Heart left ventricle (tissue), 16 donors: ENCODE results near the gene BCL2. TPM values are rescaled to one million over a fixed set of nuclear protein-coding genes. Genes with fewer than 3 reads are reported as not detected.

Source experiments
- ATAC-seq, 4 donors: fragments of 200-7000 bp; cut with Tn5 transposase; one replicate each; pipeline ENCODE4 v1.9.1; 2020 to 2022; ENCODE audit warnings: moderate library complexity in 4 of 4, mild to moderate bottlenecking in 3 of 4, moderate number of reproducible peaks in 1 of 4
- DNase-seq, 5 donors: peaks; one replicate each; pipeline ENCODE4 v3.0.0-alpha.2; 2020
- H3K27ac ChIP-seq, 12 donors: fragments of 200-600 bp; sonication (generic) in 4 of 12; one replicate each; pipeline versions ENCODE4 v1.5.0 to v1.8.0; 2016 to 2022; ENCODE audit warnings: mild to moderate bottlenecking in 2 of 12
- H3K27me3 ChIP-seq, 9 donors: fragments of 200-600 bp; sonication (generic) in 2 of 9; one replicate each; pipeline versions ENCODE4 v1.5.1 to v1.8.0; 2016 to 2022; ENCODE audit warnings: mild to moderate bottlenecking in 3 of 9
- H3K36me3 ChIP-seq, 9 donors: fragments of 200-600 bp; sonication (generic) in 2 of 9; one replicate each; pipeline versions ENCODE4 v1.5.0 to v1.8.0; 2018 to 2022; ENCODE audit warnings: mild to moderate bottlenecking in 2 of 9
- H3K4me1 ChIP-seq, 12 donors: fragments of 200-600 bp; sonication (generic) in 4 of 12; one replicate each; pipeline versions ENCODE4 v1.5.0 to v1.8.0; 2016 to 2022; ENCODE audit warnings: mild to moderate bottlenecking in 3 of 12
- H3K4me3 ChIP-seq, 12 donors: fragments of 200-600 bp; sonication (generic) in 4 of 12; one replicate each; pipeline versions ENCODE4 v1.5.0 to v1.8.0; 2017 to 2022; ENCODE audit warnings: mild to moderate bottlenecking in 9 of 12, moderate library complexity in 4 of 12
- H3K9me3 ChIP-seq, 12 donors: fragments of 200-600 bp; sonication (generic) in 4 of 12; one replicate each; pipeline versions ENCODE4 v1.5.0 to v1.8.0; 2016 to 2022; ENCODE audit warnings: mild to moderate bottlenecking in 1 of 12
- CTCF ChIP-seq, 12 donors: fragments of 200-600 bp; sonication (generic) in 4 of 12; IDR thresholded peaks; one replicate each; pipeline versions ENCODE4 v1.5.0 to v1.8.0; 2018 to 2022; ENCODE audit warnings: antibody characterized with exemption in 12 of 12, mild to moderate bottlenecking in 5 of 12
- POLR2A ChIP-seq, 2 donors: fragments of 450-650 bp; IDR thresholded peaks; one replicate each; pipeline ENCODE4 v1.6.1; 2017; ENCODE audit warnings: antibody characterized with exemption in 2 of 2, mild to moderate bottlenecking in 2 of 2, moderate library complexity in 2 of 2
- WGBS, 4 donors: extraction: QIAGEN DNeasy Blood & Tissue Kit in 2 of 4; methylation state at CpG; one replicate each; pipeline versions ENCODE4 v1.1.5 to v1.1.7; 2013 to 2018; 5-methylcytosine and 5-hydroxymethylcytosine counted together
- intact Hi-C, 10 donors: fragments of 100-400 bp; cut with DNase I; formaldehyde crosslinking; loops; one replicate each; pipeline versions ENCODE4 v1.11.1 to v1.14.2; 2022
- polyA plus RNA-seq, 2 donors: library from polyadenylated mRNA; stranded (reverse); fragments of 200-250 nt; gene quantifications; one replicate each; pipeline ENCODE4 v1.2.3, GENCODE V29; 2013
- total RNA-seq, 9 donors: library from RNA; depleted of rRNA in 2 of 9; stranded (reverse); fragments of >200 nt in 2 of 9; fragmentation: NEBNext Ultra II Directional in 3 of 9; extraction: Animal tissue kit (Norgen Biotek cat#: 25700) in 3 of 9; gene quantifications; one replicate each; pipeline versions ENCODE4 v1.1.0 to v1.2.4, GENCODE V29; 2016 to 2023
- donor health status: ischemic (EF 13 %, LVEDD 7.1; RV severe dilation, severe dysfunction).
- donor health status: healthy with polysubstance abuse.
- donor health status: DM: no; HTN: yes; CAD: no.
- donor health status: DM: no; HTN: no; CAD: no.
- donor health status: ischemic (EF 25% LVEDD 6.9; RV normal size, moderate dysfunction).
- donor health status: ischemic (EF 25% LVEDD 5.7; RV mildly dilated, moderate dysfunction).
- donor health status: healthy.
- donor health status: DM: yes; HTN: yes; CAD: no.
- donor health status: ischemic (EF 35%, LVEDD 5.7; RV mildly dilated, moderate dysfunction).
- donor health status: nonischemic (EF 11% LVEDD 7.7; RV severe dilation, severe dysfunction).
- donor health status: DM: yes; HTN: yes; CAD: no.
- donor health status: PGD.
- donor health status: ischemic (EF 29% LVEDD 5.4; RV normal size, mild dysfunction).
- donor health status: nonischemic (EF 23%, LVEDD 6.1; RV moderate dilation, normal function).

BCL2 gene
- total and polyA plus RNA-seq, 11 donors, result 2.9 to 24.2 (median 8.9) TPM

GRCh38 chr18:63155169-63155852 is 164.3 kb downstream of the BCL2 start:
- H3K27ac ChIP-seq, result peak overlapping the region in 2 of 12 donors; percentile 26 to 72
- no peaks in the 10 kb centered on the region for H3K9me3 ChIP-seq
- H3K4me3 ChIP-seq, result peak overlapping the region in 9 of 12 donors; percentile 16 to 47 (median 40)
- H3K4me1 ChIP-seq, result peaks cover 0 to 49% (median 6%) of the 10 kb centered on the region in 12 donors
- DNase-seq, result peak; percentile 58 to 74 (median 71)
- intact Hi-C loops, result loop anchor here in 6 of 10 donors (2.0 to 10.0 kb wide), 5 partner anchors 23 to 159 kb away; partner anchors contain the start of gene BCL2 (in 1 of the 6)
- peak; percentile 64 to 91 (median 85) for ATAC-seq
- whole genome bisulfite sequencing, 4 donors, result 42 to 49% (median 44%) methylated on average over 23 of the region's 23 CpGs
- no peak for TF ChIP-seq POLR2A (IDR thresholded peaks at IDR 0.05)
- TF ChIP-seq CTCF (IDR thresholded peaks at IDR 0.05), result peak; percentile 64 to 86 (median 74)
- no peaks in the 10 kb centered on the region for H3K27me3 ChIP-seq
- H3K36me3 ChIP-seq, result no peaks in the 10 kb centered on the region

- Histone ChIP-seq H3K4me3 (peak overlapping the region in 2 of 12 donors; percentile 45 to 46), H3K27ac (peak overlapping the region in 1 of 12 donors; percentile 72), H3K27me3 (no peaks in the 10 kb centered on the region), H3K9me3 (no peaks in the 10 kb centered on the region), H3K4me1 (peaks cover 0 to 41% (median 5%) of the 10 kb centered on the region in 12 donors), H3K36me3 (no peaks in the 10 kb centered on the region)
- 85 to 91% (median 90%) methylated on average over 10 of the region's 10 CpGs for WGBS, 4 donors
- no peak for ATAC-seq
- intact Hi-C loops, result loop anchor here in 6 of 10 donors (2.0 to 10.0 kb wide), 5 partner anchors 22 to 160 kb away; partner anchors contain the start of gene BCL2 (in 1 of the 6)
- no peak for DNase-seq
- TF ChIP-seq POLR2A (IDR thresholded peaks at IDR 0.05) (no peak), CTCF (IDR thresholded peaks at IDR 0.05) (no peak)
These were observed 165.0 kb downstream of the BCL2 start for GRCh38 chr18:63154350-63155152.

GRCh38 chr18:63152791-63153190 is 166.8 kb downstream of the BCL2 start:
- ATAC-seq, result no peak
- no peak overlapping the region for H3K4me3 ChIP-seq
- intact Hi-C loops, result loop anchor here in 3 of 10 donors (10.0 kb wide), 2 partner anchors 128 to 162 kb away; partner anchors contain the start of gene BCL2 (in 1 of the 3)
- no peak for DNase-seq
- no peaks in the 10 kb centered on the region for H3K9me3 ChIP-seq
- TF ChIP-seq CTCF (IDR thresholded peaks at IDR 0.05) (no peak), POLR2A (IDR thresholded peaks at IDR 0.05) (no peak)
- 93 to 97% (median 94%) methylated on average over 7 of the region's 7 CpGs for WGBS, 4 donors
- peak overlapping the region in 1 of 12 donors; percentile 4 for H3K27ac ChIP-seq
- H3K4me1 ChIP-seq, result peaks cover 0 to 33% (median 13%) of the 10 kb centered on the region in 12 donors
- H3K36me3 ChIP-seq, result no peaks in the 10 kb centered on the region
- no peaks in the 10 kb centered on the region for H3K27me3 ChIP-seq

GRCh38 chr18:63152096-63152495 is 167.5 kb downstream of the BCL2 start:
- DNase-seq (no peak), ATAC-seq (no peak)
- Histone ChIP-seq H3K4me1 (peaks cover 0 to 33% (median 14%) of the 10 kb centered on the region in 12 donors), H3K27ac (no peak overlapping the region), H3K4me3 (no peak overlapping the region), H3K27me3 (no peaks in the 10 kb centered on the region), H3K36me3 (no peaks in the 10 kb centered on the region), H3K9me3 (no peaks in the 10 kb centered on the region)
- intact Hi-C loops, result loop anchor here in 3 of 10 donors (10.0 kb wide), 2 partner anchors 127 to 163 kb away; partner anchors contain the start of gene BCL2 (in 1 of the 3)
- TF ChIP-seq POLR2A (IDR thresholded peaks at IDR 0.05) (no peak), CTCF (IDR thresholded peaks at IDR 0.05) (no peak)
- WGBS, 4 donors, result 86 to 93% (median 89%) methylated on average over 3 of the region's 3 CpGs
